Measurements from ENCODE around the gene TECPR1.

The TECPR1 gene

DNA sequence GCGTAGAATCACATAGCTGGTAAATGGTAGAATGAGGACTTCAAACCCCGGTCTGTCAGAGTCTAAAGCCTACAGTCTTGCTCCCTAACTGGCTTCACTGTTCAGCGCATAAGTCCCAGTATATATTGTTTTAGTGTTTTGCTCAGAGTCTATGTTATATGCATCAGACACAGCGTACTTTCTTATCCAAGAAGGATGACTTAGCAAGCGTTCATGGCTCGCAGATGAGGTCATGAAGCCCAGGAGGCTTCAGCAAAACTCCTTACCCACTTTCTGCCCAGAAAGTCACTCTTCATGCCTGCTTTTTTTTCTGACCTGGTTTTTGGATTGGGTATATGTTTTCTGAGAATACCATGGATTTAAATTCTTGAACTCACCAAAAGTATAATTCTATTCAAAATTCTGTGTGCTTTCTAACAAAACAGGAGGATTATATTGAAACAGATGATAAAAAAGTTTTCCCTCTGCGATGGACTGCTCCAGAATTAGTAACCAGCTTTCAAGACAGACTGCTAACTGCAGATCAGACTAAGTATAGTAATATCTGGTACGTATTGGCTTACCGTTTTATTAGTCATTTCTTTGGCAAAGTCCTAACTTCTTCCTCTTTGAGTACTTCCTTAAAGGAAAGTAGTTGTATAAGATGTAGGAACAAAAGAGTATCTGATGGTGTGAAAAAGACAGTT is 65.4 kb downstream of the TECPR1 start:
- DNase-seq, result peak; percentile 41

DNA sequence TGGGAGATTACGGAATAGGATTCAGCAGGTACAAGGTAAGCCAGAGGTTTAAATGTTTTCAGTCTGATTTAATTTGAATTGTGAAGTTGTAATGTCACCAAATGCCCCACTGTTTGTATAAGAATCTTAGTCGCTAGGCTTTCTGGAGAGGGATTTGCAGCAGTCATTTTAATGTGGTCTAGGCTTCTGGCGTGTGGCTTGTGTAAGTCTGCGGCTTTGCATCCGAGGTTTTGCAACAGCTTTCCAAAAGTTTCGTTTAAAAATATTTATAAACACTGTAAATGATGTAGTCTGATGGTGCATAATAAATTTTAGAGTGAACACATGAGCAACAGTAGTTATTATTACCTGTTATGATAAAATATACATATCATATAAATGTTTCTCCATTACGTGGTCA is 66.9 kb downstream of the TECPR1 start:
- peak; percentile 26 for DNase-seq

DNA sequence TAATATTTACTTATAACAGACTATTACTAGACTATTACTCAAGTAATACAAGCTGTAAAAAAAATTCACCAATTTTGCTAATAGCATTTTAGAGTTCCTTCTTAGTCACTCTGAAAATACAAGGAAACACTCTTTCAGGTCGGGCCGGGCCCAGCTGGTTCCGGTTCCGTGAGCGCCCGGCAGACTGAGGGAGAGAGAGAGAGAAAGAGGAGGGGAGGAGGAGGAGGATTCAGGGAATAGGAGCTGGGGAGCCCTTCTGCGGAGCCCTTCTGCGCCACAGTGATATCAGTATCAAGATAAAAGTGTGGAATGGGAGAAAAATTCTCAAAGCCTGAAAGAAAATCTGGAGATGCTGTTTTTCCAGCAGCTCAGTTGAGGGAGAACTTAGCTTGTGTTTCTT is 71.3 kb downstream of the TECPR1 start:
- no peak for DNase-seq

DNA sequence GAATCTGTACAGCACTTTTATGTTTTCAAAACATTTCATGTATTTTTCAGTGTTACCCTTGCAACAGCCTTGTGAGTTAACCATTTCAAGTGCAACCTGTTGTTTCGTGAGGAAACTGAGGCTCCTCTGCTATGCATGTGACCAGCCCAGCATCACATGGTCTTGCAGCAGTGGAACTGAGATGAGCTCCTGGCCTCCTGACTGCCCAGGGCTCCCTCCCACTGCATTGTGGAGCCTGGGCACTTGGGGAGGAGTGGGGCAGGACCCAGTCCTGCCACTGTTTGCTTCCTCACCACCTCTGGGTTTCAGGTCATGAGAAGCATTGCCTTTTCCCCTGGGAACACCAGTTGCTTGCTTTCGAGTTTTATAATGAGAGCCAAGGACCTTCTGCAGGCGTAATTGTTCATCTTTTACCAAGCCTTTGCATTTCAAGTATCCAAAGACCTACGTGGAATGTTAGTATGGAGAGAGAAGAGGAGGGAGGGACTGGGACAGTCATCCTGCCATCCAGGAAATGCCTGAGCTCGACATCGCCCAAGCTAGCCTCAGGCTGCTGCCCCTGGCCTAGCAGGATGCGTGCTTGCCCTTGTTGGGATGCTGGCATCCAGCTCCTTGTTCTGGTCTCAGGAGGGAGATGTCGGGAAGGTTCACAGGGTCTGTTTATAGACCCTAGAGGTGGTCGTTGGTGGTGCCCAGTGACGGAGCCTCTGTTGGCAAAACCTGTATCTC is 73.1 kb downstream of the TECPR1 start:
- DNase-seq, result no peak

GRCh38 chr7:98178321-98178720 is 73.7 kb downstream of the TECPR1 start:
- no peak for DNase-seq

DNA sequence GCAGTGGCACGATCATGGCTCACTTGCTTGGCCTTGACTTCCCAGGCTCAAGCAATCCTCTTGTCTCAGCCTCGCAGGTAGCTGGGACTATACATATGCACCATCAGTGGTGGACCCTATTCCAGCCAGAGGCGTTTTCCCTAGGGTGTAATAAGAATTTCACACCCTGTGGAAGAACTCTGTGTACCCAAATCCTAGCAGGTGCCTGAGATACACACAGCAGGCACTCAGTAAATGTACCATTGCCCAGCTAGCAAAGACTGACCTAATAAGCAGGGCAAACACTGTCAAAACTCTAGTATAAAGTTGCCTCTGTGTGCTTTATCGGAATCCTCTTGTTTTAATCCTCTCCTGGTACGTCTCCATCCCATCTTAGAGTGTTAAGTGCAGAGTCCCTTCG is 74.5 kb downstream of the TECPR1 start:
- no peak for DNase-seq

DNA sequence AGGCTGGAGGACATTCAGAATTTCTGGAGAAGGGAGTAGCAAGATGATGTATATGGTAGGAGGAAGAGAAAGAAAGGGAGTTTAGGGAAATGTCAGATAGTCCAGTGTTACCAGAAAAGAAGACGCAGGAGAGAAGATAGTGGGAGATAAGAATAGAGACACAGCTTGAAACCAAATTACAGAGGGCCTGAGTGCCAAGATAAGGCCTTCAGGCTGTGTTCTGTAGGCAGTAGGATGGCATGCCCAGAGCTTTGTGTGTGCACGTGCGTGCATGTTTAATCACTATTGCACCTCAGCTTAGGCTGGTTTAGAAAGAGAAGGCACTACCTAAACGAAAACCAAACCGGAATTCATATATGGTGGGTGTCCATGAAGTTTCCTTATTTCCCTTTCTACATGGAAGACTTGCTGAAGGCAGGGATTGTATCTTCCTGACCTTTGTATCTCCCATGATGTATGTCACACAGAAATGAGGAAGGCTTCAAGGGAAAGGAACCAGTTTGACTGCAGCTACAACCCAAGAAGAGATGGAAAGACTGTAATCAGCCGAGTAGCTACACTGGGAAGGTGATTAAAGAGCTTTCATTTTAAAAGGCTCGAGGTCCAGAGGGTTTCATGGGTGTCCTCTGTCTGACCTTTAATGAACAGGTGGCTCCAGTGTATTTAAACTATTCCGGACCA is 76.6 kb downstream of the TECPR1 start:
- no peak for DNase-seq

GRCh38 chr7:98174334-98175259 is 77.4 kb downstream of the TECPR1 start:
- DNase-seq, result no peak

- DNase-seq, result no peak
Observed at GRCh38 chr7:98171449-98171848, 80.6 kb downstream of the TECPR1 start.

DNA sequence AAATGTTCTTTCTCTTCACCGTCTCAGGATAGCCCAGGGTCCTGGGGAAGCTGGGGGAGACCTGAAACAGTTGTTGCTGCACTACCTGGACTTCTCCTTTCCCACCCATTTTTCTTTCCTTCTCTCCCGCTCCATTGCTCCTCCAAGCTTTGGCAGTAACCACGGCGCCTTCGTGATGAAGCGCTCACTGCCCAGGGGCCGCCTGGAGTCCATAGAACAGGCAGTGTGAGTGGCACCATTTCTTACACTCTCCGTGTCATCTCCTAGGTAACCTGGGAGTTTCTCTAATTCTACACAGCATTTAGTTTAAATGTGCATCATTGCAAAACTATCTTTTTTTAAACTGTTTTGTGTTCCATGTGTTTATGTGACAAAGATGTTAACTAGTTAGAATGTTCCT is 81.1 kb downstream of the TECPR1 start:
- no peak for DNase-seq

GRCh38 chr7:98168904-98169621 is 83.0 kb downstream of the TECPR1 start:
- DNase-seq, result no peak

- no peak for DNase-seq
Observed at GRCh38 chr7:98168181-98168903, 83.7 kb downstream of the TECPR1 start.

GRCh38 chr7:98167653-98168052 is 84.4 kb downstream of the TECPR1 start:
- no peak for DNase-seq

- no peak for DNase-seq
Observed at GRCh38 chr7:98166668-98166970, 85.4 kb downstream of the TECPR1 start.

- no peak for DNase-seq
Observed at GRCh38 chr7:98165827-98166667, 86.0 kb downstream of the TECPR1 start.
